Prostate gland (tissue), 2 donors: ENCODE measurements around the gene RABGAP1L.

Source experiments
- POLR2A ChIP-seq: fragments of 450-650 bp; IDR thresholded peaks from one replicate; pipeline ENCODE4 v1.6.1; 2016; ENCODE audit warnings: antibody characterized with exemption, mild to moderate bottlenecking
- POLR2AphosphoS5 ChIP-seq: sonication (generic); formaldehyde crosslinking; IDR thresholded peaks from one replicate; pipeline ENCODE4 v1.6.1; 2017; ENCODE audit warnings: antibody characterized with exemption
- TF ChIP-seq, protein P1 (sequence below), 4 experiments: fragments of 200-600 bp in 2 of 4; fragments of 450-650 bp in 2 of 4; sonication (generic) in 2 of 4; IDR thresholded peaks; 1 replicate in 3 of 4; 2 replicates in 1 of 4; pipeline ENCODE4 v1.5.1; 2016 to 2019; ENCODE audit warnings: antibody characterized with exemption in 4 of 4, mild to moderate bottlenecking in 2 of 4, moderate library complexity in 2 of 4

DNA sequence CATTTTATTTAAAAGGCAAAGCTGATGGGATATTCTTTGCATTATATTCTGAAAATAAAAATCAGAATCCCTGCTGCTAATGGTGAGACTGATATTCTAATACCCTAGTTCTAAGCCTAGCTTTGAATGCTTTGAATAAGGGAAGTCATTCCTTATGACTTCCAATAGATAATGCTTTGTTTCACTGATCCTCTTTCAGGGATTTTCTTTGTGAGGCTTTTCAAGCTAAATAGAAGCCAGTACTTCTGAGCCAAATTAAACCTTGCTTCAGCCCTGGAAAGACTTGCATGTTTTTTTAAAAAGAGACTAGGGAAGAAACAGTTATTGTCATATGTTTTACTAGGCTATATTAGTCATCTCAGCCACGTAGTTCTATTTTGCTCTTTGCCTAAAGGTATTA is 771.9 kb downstream of the RABGAP1L start:
- TF ChIP-seq POLR2A (no peak), POLR2AphosphoS5 (no peak)
- TF ChIP-seq, protein P1, sequence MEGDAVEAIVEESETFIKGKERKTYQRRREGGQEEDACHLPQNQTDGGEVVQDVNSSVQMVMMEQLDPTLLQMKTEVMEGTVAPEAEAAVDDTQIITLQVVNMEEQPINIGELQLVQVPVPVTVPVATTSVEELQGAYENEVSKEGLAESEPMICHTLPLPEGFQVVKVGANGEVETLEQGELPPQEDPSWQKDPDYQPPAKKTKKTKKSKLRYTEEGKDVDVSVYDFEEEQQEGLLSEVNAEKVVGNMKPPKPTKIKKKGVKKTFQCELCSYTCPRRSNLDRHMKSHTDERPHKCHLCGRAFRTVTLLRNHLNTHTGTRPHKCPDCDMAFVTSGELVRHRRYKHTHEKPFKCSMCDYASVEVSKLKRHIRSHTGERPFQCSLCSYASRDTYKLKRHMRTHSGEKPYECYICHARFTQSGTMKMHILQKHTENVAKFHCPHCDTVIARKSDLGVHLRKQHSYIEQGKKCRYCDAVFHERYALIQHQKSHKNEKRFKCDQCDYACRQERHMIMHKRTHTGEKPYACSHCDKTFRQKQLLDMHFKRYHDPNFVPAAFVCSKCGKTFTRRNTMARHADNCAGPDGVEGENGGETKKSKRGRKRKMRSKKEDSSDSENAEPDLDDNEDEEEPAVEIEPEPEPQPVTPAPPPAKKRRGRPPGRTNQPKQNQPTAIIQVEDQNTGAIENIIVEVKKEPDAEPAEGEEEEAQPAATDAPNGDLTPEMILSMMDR (IDR thresholded peaks at IDR 0.05): no peak
